Heart left ventricle (tissue), 16 donors: ENCODE data around the gene RBM4. TPM values are rescaled to one million over a fixed set of nuclear protein-coding genes. Genes with fewer than 3 reads are reported as not detected.

Experiments used
- ATAC-seq, 4 donors: fragments of 200-7000 bp; cut with Tn5 transposase; one replicate each; pipeline ENCODE4 v1.9.1; 2020 to 2022; ENCODE audit warnings: moderate library complexity in 4 of 4, mild to moderate bottlenecking in 3 of 4, moderate number of reproducible peaks in 1 of 4
- DNase-seq, 5 donors: peaks; one replicate each; pipeline ENCODE4 v3.0.0-alpha.2; 2020
- H3K27ac ChIP-seq, 12 donors: fragments of 200-600 bp; sonication (generic) in 4 of 12; one replicate each; pipeline versions ENCODE4 v1.5.0 to v1.8.0; 2016 to 2022; ENCODE audit warnings: mild to moderate bottlenecking in 2 of 12
- H3K27me3 ChIP-seq, 9 donors: fragments of 200-600 bp; sonication (generic) in 2 of 9; one replicate each; pipeline versions ENCODE4 v1.5.1 to v1.8.0; 2016 to 2022; ENCODE audit warnings: mild to moderate bottlenecking in 3 of 9
- H3K36me3 ChIP-seq, 9 donors: fragments of 200-600 bp; sonication (generic) in 2 of 9; one replicate each; pipeline versions ENCODE4 v1.5.0 to v1.8.0; 2018 to 2022; ENCODE audit warnings: mild to moderate bottlenecking in 2 of 9
- H3K4me1 ChIP-seq, 12 donors: fragments of 200-600 bp; sonication (generic) in 4 of 12; one replicate each; pipeline versions ENCODE4 v1.5.0 to v1.8.0; 2016 to 2022; ENCODE audit warnings: mild to moderate bottlenecking in 3 of 12
- H3K4me3 ChIP-seq, 12 donors: fragments of 200-600 bp; sonication (generic) in 4 of 12; one replicate each; pipeline versions ENCODE4 v1.5.0 to v1.8.0; 2017 to 2022; ENCODE audit warnings: mild to moderate bottlenecking in 9 of 12, moderate library complexity in 4 of 12
- H3K9me3 ChIP-seq, 12 donors: fragments of 200-600 bp; sonication (generic) in 4 of 12; one replicate each; pipeline versions ENCODE4 v1.5.0 to v1.8.0; 2016 to 2022; ENCODE audit warnings: mild to moderate bottlenecking in 1 of 12
- CTCF ChIP-seq, 12 donors: fragments of 200-600 bp; sonication (generic) in 4 of 12; IDR thresholded peaks; one replicate each; pipeline versions ENCODE4 v1.5.0 to v1.8.0; 2018 to 2022; ENCODE audit warnings: antibody characterized with exemption in 12 of 12, mild to moderate bottlenecking in 5 of 12
- POLR2A ChIP-seq, 2 donors: fragments of 450-650 bp; IDR thresholded peaks; one replicate each; pipeline ENCODE4 v1.6.1; 2017; ENCODE audit warnings: antibody characterized with exemption in 2 of 2, mild to moderate bottlenecking in 2 of 2, moderate library complexity in 2 of 2
- WGBS, 4 donors: extraction: QIAGEN DNeasy Blood & Tissue Kit in 2 of 4; methylation state at CpG; one replicate each; pipeline versions ENCODE4 v1.1.5 to v1.1.7; 2013 to 2018; 5-methylcytosine and 5-hydroxymethylcytosine counted together
- intact Hi-C, 10 donors: fragments of 100-400 bp; cut with DNase I; formaldehyde crosslinking; loops; one replicate each; pipeline versions ENCODE4 v1.11.1 to v1.14.2; 2022
- polyA plus RNA-seq, 2 donors: library from polyadenylated mRNA; stranded (reverse); fragments of 200-250 nt; gene quantifications; one replicate each; pipeline ENCODE4 v1.2.3, GENCODE V29; 2013
- total RNA-seq, 9 donors: library from RNA; depleted of rRNA in 2 of 9; stranded (reverse); fragments of >200 nt in 2 of 9; fragmentation: NEBNext Ultra II Directional in 3 of 9; extraction: Animal tissue kit (Norgen Biotek cat#: 25700) in 3 of 9; gene quantifications; one replicate each; pipeline versions ENCODE4 v1.1.0 to v1.2.4, GENCODE V29; 2016 to 2023
- donor health status: ischemic (EF 13 %, LVEDD 7.1; RV severe dilation, severe dysfunction).
- donor health status: healthy with polysubstance abuse.
- donor health status: DM: no; HTN: yes; CAD: no.
- donor health status: DM: no; HTN: no; CAD: no.
- donor health status: ischemic (EF 25% LVEDD 6.9; RV normal size, moderate dysfunction).
- donor health status: ischemic (EF 25% LVEDD 5.7; RV mildly dilated, moderate dysfunction).
- donor health status: healthy.
- donor health status: DM: yes; HTN: yes; CAD: no.
- donor health status: ischemic (EF 35%, LVEDD 5.7; RV mildly dilated, moderate dysfunction).
- donor health status: nonischemic (EF 11% LVEDD 7.7; RV severe dilation, severe dysfunction).
- donor health status: DM: yes; HTN: yes; CAD: no.
- donor health status: PGD.
- donor health status: ischemic (EF 29% LVEDD 5.4; RV normal size, mild dysfunction).
- donor health status: nonischemic (EF 23%, LVEDD 6.1; RV moderate dilation, normal function).

The RBM4 gene
- total and polyA plus RNA-seq, 11 donors, result 46.4 to 89.4 (median 56.6) TPM

- H3K27ac ChIP-seq, result no peak overlapping the region
- no peaks in the 10 kb centered on the region for H3K27me3 ChIP-seq
- 83 to 89% (median 85%) methylated on average over 7 of the region's 7 CpGs for WGBS, 4 donors
- no peaks in the 10 kb centered on the region for H3K9me3 ChIP-seq
- intact Hi-C loops, result loop anchor here in 2 of 10 donors (10.0 kb wide), 1 partner anchor 47 kb away; the partner anchor contains the start of gene RBM4B (in 2 of the 2)
- ATAC-seq (no peak), DNase-seq (no peak)
- peaks cover 0 to 37% (median 22%) of the 10 kb centered on the region in 12 donors for H3K4me1 ChIP-seq
- H3K36me3 ChIP-seq, result peaks cover 3 to 97% (median 75%) of the 10 kb centered on the region in 9 donors
- no peak overlapping the region for H3K4me3 ChIP-seq
- no peak for TF ChIP-seq CTCF (IDR thresholded peaks at IDR 0.05)
- TF ChIP-seq POLR2A (IDR thresholded peaks at IDR 0.05), result no peak
These were observed 10.4 kb upstream of the RBM4 start for GRCh38 chr11:66628061-66628603.

GRCh38 chr11:66629356-66629755, 9.1 kb upstream of the RBM4 start:
- intact Hi-C loops, result loop anchor here in 2 of 10 donors (10.0 kb wide), 1 partner anchor 45 kb away; the partner anchor contains the start of gene RBM4B (in 2 of the 2)
- ATAC-seq (no peak), DNase-seq (no peak)
- no peaks in the 10 kb centered on the region for H3K27me3 ChIP-seq
- no peak overlapping the region for H3K27ac ChIP-seq
- WGBS, 4 donors, result 77 to 89% (median 86%) methylated on average over 2 of the region's 2 CpGs
- no peak for TF ChIP-seq CTCF (IDR thresholded peaks at IDR 0.05)
- TF ChIP-seq POLR2A (IDR thresholded peaks at IDR 0.05), result no peak
- H3K9me3 ChIP-seq, result no peaks in the 10 kb centered on the region
- H3K4me3 ChIP-seq, result no peak overlapping the region
- peaks cover 3 to 94% (median 72%) of the 10 kb centered on the region in 9 donors for H3K36me3 ChIP-seq
- peaks cover 0 to 27% (median 10%) of the 10 kb centered on the region in 12 donors for H3K4me1 ChIP-seq

GRCh38 chr11:66631883-66632282, 6.6 kb upstream of the RBM4 start:
- Histone ChIP-seq H3K4me3 (no peak overlapping the region), H3K4me1 (peaks cover 0 to 23% (median 0%) of the 10 kb centered on the region in 12 donors), H3K27me3 (no peaks in the 10 kb centered on the region), H3K27ac (peak overlapping the region in 1 of 12 donors; percentile 28), H3K9me3 (no peaks in the 10 kb centered on the region), H3K36me3 (peaks cover 0 to 74% (median 51%) of the 10 kb centered on the region in 9 donors)
- ATAC-seq (no peak), DNase-seq (no peak)
- 85 to 96% (median 90%) methylated on average over 6 of the region's 6 CpGs for WGBS, 4 donors
- intact Hi-C loops, result no loop called here
- no peak for TF ChIP-seq CTCF (IDR thresholded peaks at IDR 0.05)
- no peak for TF ChIP-seq POLR2A (IDR thresholded peaks at IDR 0.05)

GRCh38 chr11:66632952-66633351, 5.6 kb upstream of the RBM4 start:
- intact Hi-C loops, result no loop called here
- Histone ChIP-seq H3K27ac (no peak overlapping the region), H3K36me3 (peaks cover 0 to 64% (median 40%) of the 10 kb centered on the region in 9 donors), H3K9me3 (no peaks in the 10 kb centered on the region), H3K27me3 (no peaks in the 10 kb centered on the region), H3K4me1 (peaks cover 0 to 25% (median 8%) of the 10 kb centered on the region in 12 donors), H3K4me3 (no peak overlapping the region)
- ATAC-seq (no peak), DNase-seq (no peak)
- TF ChIP-seq CTCF (IDR thresholded peaks at IDR 0.05), result no peak
- no peak for TF ChIP-seq POLR2A (IDR thresholded peaks at IDR 0.05)
- 70 to 87% (median 80%) methylated on average over 2 of the region's 2 CpGs for WGBS, 4 donors
